Kidney epithelial cell (primary cell): ENCODE data around the gene BAIAP3. TPM values are rescaled to one million over a fixed set of nuclear protein-coding genes. Genes with fewer than 3 reads are reported as not detected.

ENCODE experiments used
- DNase-seq: peaks from one replicate; pipeline ENCODE4 v3.0.0-alpha.2; 2010; ENCODE audit warnings: low read depth
- H3K27me3 ChIP-seq: 2 replicates; pipeline ENCODE4 v1.6.0; 2011; ENCODE audit warnings: low read length; ENCODE audit not compliant: control insufficient read depth, insufficient read depth
- H3K36me3 ChIP-seq: 2 replicates; pipeline ENCODE4 v1.5.1; 2011; ENCODE audit warnings: low read length; ENCODE audit not compliant: control insufficient read depth, insufficient read depth
- H3K4me3 ChIP-seq: 2 replicates; pipeline ENCODE4 v1.5.1; 2011; ENCODE audit warnings: low read depth, mild to moderate bottlenecking, control low read depth, low read length
- CTCF ChIP-seq: IDR thresholded peaks from 2 replicates; pipeline ENCODE4 v1.5.1; 2011; ENCODE audit warnings: mild to moderate bottlenecking, moderate library complexity, low read length, control low read depth, inconsistent platforms; ENCODE audit not compliant: insufficient read depth, poor library complexity, severe bottlenecking
- total RNA-seq: library from RNA; depleted of rRNA; stranded (reverse); fragments of >200 nt; gene quantifications from 2 replicates; pipeline ENCODE4 v1.2.3, GENCODE V29; 2015

BAIAP3 gene
- total RNA-seq, 1 donor from 2014 or later = 5.8 TPM

GRCh38 chr16:1318268-1318545 is 15.2 kb upstream of the BAIAP3 start:
- H3K27me3 ChIP-seq = no peaks in the 10 kb centered on the region
- no peak for DNase-seq
- H3K4me3 ChIP-seq = no peak overlapping the region
- peaks cover 7% of the 10 kb centered on the region for H3K36me3 ChIP-seq
- no peak for TF ChIP-seq CTCF

- H3K36me3 ChIP-seq = peaks cover 7% of the 10 kb centered on the region
- TF ChIP-seq CTCF = no peak
These were observed 14.4 kb upstream of the BAIAP3 start for GRCh38 chr16:1319041-1319440.

GRCh38 chr16:1320097-1320496 is 13.3 kb upstream of the BAIAP3 start:
- Histone ChIP-seq H3K27me3 (no peaks in the 10 kb centered on the region), H3K36me3 (peaks cover 7% of the 10 kb centered on the region), H3K4me3 (no peak overlapping the region)
- TF ChIP-seq CTCF = no peak
- DNase-seq = no peak

More at GRCh38 chr16:1319041-1319440, 14.4 kb upstream of the BAIAP3 start:
- no peak for DNase-seq
- Histone ChIP-seq H3K4me3 (no peak overlapping the region), H3K27me3 (no peaks in the 10 kb centered on the region)

- peaks cover 7% of the 10 kb centered on the region for H3K36me3 ChIP-seq
- no peak for TF ChIP-seq CTCF
These were observed 12.7 kb upstream of the BAIAP3 start for GRCh38 chr16:1320658-1321240.

GRCh38 chr16:1322407-1322806 is 11.0 kb upstream of the BAIAP3 start:
- Histone ChIP-seq H3K4me3 (no peak overlapping the region), H3K27me3 (no peaks in the 10 kb centered on the region), H3K36me3 (peaks cover 5% of the 10 kb centered on the region)
- TF ChIP-seq CTCF = no peak
- no peak for DNase-seq

More at GRCh38 chr16:1320658-1321240, 12.7 kb upstream of the BAIAP3 start:
- H3K4me3 ChIP-seq = no peak overlapping the region
- no peaks in the 10 kb centered on the region for H3K27me3 ChIP-seq
- no peak for DNase-seq
